AG20443 (cell line): ENCODE measurements around the gene ZNF678.
"Not testable (repeated sequence)": the region's sequence is repeated elsewhere in the genome, so short reads cannot be mapped to it uniquely, and the experiment has no call there.

ENCODE experiments used
- DNase-seq: peaks from one replicate; pipeline ENCODE4 v3.0.0; 2012; ENCODE audit warnings: low spot score, mixed read lengths

Gene ZNF678

GRCh38 chr1:227604446-227604845 is 41.1 kb downstream of the ZNF678 start:
- DNase-seq: no peak

GRCh38 chr1:227606271-227606670 is 42.9 kb downstream of the ZNF678 start:
- not testable (repeated sequence) for DNase-seq

DNA sequence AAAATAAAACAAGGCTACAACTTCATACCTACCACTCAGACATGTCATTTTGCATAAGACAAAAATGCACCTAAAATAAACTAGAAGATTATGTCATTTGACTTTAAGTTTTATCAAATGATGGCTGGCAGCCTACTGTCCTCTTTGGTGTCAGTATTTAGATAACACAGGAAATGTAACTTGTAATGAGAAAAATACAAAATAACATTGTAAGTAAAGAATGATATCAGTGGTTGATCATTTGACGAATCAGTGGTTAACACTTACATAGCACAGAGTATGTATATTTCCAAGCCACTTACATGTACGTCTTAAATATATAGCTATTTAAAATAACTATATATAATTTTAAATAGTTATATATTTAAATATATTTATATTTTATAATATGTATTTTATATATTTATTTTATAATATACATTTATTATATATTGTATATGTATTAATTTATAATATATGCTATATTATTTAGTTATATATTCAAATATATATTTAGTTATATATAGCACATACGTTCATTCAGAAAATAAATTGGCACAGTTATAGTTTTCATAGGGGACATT is 44.1 kb downstream of the ZNF678 start:
- no peak for DNase-seq

GRCh38 chr1:227612658-227613057 is 49.3 kb downstream of the ZNF678 start:
- no peak for DNase-seq

- no peak for DNase-seq
Measured at GRCh38 chr1:227613526-227613925, 50.2 kb downstream of the ZNF678 start.

DNA sequence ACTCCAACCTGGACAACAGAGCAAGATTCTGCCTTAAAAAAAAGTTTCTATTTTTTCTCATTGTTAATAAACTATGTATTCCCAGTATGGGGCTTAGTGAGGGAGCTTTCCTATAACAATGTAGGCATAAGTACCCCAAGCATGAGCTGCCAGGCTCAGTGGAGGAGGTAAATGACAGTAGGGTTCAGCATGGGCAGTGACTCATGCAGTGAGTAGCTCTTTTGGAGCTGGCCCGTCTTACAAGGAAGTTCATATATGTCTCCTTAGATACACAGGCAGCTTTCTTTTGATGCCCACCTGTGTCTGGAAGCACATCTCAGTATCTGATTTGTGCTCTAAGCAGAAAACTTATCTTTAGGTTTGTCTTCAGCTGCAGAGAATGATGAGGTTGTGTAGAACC is 57.9 kb downstream of the ZNF678 start:
- DNase-seq: no peak

DNA sequence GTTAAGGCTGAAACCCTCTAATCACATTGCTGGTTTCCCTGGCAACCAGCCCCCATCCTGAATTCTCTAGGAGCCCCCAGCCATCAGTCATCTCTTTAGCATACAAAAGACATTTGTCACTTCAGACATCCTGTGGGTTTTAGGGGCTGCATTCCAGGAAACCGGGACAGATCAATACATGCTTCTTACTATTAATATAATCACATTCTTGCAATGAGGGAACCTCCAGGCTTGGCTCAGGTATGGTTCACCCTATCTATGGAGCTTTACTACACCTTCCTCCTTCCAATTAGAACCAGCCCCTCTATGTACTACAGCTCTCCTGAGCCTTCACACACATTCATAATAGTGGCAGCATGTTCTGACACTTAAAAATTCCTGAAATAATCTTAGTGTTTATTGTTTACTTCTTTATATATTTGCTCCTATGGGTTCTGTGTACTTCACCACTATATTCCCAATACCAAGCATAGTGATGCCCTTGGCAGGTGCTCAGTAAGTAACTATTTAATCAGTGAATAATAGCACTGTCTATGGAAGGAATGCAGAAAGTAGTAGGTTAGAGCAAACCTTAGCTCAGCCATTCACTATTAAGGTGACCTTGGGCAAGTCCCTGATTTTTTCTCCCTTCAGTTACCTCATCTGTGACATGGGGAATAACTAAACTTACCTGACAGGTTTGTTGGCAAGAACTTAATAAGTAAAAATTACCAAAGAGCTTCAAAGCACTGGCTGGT is 59.6 kb downstream of the ZNF678 start:
- DNase-seq: no peak

- no peak for DNase-seq
Measured at GRCh38 chr1:227632325-227632724, 69.0 kb downstream of the ZNF678 start.

GRCh38 chr1:227635596-227635995 is 72.2 kb downstream of the ZNF678 start:
- DNase-seq: no peak

- DNase-seq: no peak
Measured at GRCh38 chr1:227654431-227654830, 91.1 kb downstream of the ZNF678 start.

GRCh38 chr1:227654858-227655752 is 91.7 kb downstream of the ZNF678 start:
- DNase-seq: no peak

GRCh38 chr1:227661495-227661894 is 98.1 kb downstream of the ZNF678 start:
- DNase-seq: no peak

- no peak for DNase-seq
Measured at GRCh38 chr1:227662933-227663332, 99.6 kb downstream of the ZNF678 start.

DNA sequence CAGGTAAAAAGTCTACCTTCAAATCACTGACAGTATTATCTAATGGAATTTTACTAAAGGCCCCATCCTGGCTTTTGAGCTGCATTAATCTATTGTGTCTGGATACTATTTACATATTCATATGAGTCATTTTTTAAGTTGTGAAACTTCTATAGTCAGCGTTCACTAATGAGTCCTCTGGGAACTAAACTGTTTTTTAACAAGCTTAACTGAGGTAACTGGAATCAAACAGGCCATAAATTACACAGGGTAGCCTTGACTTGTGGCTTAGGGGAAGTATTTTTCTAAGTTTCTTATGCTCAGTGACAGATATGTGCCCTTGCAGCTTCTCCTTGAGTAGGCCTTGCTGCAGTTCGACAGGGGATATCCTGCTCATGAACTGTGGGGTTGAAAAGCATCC is 102.9 kb downstream of the ZNF678 start:
- no peak for DNase-seq

GRCh38 chr1:227673441-227673840 is 110.1 kb downstream of the ZNF678 start:
- DNase-seq: no peak

GRCh38 chr1:227685807-227686206 is 122.5 kb downstream of the ZNF678 start:
- DNase-seq: no peak

- no peak for DNase-seq
Measured at GRCh38 chr1:227697321-227697864, 134.0 kb downstream of the ZNF678 start.

DNA sequence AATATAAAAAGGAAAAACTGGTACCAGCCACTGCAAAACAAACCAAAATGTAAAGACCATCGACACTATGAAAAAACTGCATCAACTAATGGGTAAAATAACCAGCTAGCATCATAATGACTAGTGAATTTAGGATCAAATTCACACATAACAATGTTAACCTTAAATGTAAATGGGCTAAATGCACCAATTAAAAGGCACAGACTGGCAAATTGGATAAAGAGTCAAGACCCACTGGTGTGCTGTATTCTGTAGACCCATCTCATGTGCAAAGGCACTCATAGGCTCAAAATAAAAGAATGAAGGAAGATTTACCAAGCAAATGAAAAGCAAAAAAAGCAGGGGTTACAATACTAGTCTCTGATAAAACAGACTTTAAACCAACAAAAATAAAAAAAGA is 138.3 kb downstream of the ZNF678 start:
- DNase-seq: not testable (repeated sequence)

DNA sequence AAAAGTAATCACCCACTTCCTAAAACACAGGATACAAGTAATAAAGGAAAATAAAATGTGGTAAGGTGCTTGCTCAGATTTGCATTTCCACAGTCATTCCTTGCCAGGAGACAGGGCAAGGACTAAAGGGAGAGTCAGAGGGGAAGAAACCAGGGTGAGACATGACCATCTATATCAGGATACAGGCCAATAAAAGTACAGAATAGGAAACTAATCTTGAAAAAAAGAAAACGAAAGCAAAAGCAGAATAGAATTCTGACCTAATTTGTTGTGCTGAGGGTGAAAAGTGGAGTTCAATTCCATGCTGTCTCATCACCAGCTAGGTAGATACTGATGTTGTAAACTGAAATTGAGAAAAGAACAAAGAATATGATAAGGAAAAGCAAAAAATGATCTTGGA is 144.5 kb downstream of the ZNF678 start:
- no peak for DNase-seq

DNA sequence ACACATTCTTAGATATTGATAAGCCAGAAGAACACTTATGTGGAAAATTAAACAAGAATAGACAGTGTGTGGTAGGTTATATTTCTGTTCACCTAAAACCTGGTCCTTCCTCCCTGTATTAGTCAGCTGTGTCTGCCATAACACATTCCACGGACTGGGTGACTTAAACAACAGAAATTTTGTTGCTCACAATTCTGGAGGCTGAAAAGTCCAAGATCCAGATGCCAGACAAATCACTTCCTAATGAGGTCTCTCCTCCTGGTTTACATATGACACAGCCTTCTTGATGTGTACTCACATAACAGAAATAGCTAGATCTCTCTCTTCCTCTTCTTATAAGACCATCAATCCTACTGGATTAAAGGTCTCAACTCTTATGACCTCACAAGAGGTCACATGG is 146.1 kb downstream of the ZNF678 start:
- no peak for DNase-seq

DNA sequence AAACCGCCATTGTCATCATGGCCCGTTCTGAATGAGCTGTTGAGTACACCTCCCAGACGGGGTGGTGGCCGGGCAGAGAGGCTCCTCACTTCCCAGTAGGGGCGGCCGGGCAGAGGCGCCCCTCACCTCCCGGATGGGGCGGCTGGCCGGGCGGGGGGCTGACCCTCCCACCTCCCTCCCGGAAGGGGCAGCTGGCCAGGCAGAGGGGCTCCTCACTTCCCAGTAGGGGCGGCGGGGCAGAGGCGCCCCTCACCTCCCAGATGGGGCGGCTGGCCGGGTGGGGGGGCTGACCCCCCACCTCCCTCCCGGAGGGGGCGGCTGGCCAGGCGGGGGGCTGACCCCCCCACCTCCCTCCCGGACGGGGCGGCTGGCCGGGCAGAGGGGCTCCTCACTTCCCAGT is 147.1 kb downstream of the ZNF678 start:
- not testable (repeated sequence) for DNase-seq

GRCh38 chr1:227712648-227713047 is 149.3 kb downstream of the ZNF678 start:
- no peak for DNase-seq

DNA sequence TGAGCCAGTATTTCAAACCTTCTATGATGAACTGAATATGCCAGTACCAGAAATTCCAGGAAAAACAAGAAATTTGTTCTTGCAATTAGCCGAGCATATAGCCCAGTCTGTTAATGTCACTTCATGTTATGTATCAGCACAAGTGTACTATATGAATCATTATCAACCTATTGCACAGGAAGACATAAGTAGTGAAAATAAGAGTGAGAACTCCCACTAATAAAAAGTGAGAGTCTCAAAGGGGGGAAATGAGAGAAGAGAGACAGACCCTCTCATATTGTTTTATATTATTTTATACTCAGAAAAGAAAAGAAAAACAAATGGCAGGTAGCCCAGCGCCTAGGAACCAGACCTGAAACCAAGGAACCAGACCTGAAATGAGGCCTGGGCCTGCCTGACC is 155.6 kb downstream of the ZNF678 start:
- DNase-seq: no peak
